ENCODE measurements around the gene KRTAP10-4.
"Not testable (repeated sequence)": the region's sequence is repeated elsewhere in the genome, so short reads cannot be mapped to it uniquely, and the experiment has no call there.

The KRTAP10-4 gene

DNA sequence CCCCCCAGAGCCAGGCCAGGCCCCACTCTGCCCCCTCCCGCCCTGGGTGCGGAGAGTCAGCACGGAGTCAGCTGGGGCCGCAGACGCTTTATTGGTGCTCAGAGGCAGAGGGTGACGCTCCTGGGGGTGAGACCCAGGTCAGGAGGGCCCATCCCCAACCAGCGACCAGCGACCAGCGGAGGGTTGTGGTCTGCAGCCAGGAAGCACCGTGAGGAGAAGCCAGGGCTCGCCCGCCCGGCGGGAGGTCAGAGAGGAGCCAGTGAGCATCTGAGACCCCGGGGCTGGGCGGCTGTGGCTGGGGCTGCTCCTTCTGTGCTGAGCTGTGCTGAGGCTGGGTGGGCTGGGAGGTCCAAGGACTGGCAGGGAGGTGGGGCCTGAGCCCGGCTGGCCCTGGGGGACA lies 23.2 kb upstream of the KRTAP10-4 start:
- H3K9me3 ChIP-seq (ENCODE audit: control insufficient read depth in 2 of 2, low read length in 2 of 2); H3K9ac ChIP-seq (ENCODE audit: low read length in 2 of 2); H3K27ac ChIP-seq (ENCODE audit: low read length); H3K4me3 ChIP-seq (ENCODE audit: low read length in 2 of 2); H3K36me3 ChIP-seq (ENCODE audit: control insufficient read depth in 2 of 2, insufficient read depth in 2 of 2, low read length in 2 of 2); H3K4me1 ChIP-seq (ENCODE audit: control insufficient read depth, insufficient read depth, low read length); H3K27me3 ChIP-seq (ENCODE audit: control insufficient read depth in 1 of 2, insufficient read depth in 2 of 2, low read length in 2 of 2): not testable (repeated sequence)

DNA sequence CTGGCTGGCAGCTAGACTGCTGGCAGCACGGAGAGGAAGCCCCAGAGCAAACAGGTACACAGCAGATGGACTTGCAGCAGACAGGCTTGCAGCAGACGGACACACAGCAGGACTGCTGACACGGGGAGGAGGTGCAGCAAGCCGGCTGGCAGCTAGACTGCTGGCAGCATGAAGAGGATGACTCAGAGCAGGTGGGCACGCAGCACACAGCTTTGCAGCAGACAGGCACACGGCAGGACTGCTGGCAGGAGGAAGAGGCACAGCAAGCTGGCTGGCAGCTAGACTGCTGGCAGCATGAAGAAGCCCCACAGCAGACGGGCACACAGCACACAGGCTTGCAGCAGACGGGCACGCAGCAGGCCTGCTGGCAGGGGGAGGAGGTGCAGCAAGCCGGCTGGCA lies 22.7 kb upstream of the KRTAP10-4 start:
- Histone ChIP-seq H3K27me3 (ENCODE audit: control insufficient read depth in 1 of 2, insufficient read depth in 2 of 2, low read length in 2 of 2) (no peaks in the 10 kb centered on the region), H3K4me3 (ENCODE audit: low read length in 2 of 2) (no peak overlapping the region), H3K36me3 (ENCODE audit: control insufficient read depth in 2 of 2, insufficient read depth in 2 of 2, low read length in 2 of 2) (no peaks in the 10 kb centered on the region), H3K9ac (ENCODE audit: low read length in 2 of 2) (no peak overlapping the region), H3K27ac (ENCODE audit: low read length) (no peak overlapping the region), H3K9me3 (ENCODE audit: control insufficient read depth in 2 of 2, low read length in 2 of 2) (peaks cover 6 to 8% of the 10 kb centered on the region in 2 donors), H3K4me1 (ENCODE audit: control insufficient read depth, insufficient read depth, low read length) (no peaks in the 10 kb centered on the region)

DNA sequence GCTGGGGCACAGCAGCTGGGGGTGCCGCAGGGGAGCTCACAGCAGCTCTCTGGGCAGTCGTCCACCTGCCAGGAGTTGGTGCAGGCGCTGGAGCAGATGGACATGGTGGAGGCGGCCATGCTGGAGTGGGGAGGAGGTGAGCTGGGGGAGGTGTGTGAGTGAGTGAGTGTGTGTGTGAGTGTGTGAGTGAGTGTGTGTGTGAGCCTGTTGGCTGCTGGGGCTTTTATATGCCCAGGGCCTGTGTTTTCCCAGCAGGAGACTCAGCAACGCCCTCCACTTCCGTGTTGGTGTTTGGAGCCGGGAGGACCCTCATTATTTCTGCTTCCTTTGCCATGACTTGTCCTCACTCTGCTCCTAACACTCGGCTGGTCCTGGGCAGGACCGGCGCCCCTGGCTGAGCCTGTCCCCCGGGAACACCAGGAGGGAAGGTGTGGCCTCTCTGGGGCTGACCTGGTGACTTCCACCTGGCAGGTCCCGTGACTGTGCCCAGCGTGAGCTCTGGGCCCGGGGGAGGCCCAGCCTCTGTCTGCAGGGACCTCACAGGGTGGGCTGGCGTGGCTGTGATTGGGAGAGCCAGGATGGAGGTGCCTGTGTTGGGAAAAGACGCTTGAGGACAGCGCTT lies 22.1 kb upstream of the KRTAP10-4 start, which contains the start of gene KRTAP10-2:
KRTAP10-2 (minus strand) TSS at position 166 of the 622 bp plus-strand sequence; CDS start at position 119, 47 bp downstream.
- Histone ChIP-seq H3K4me1 (ENCODE audit: control insufficient read depth, insufficient read depth, low read length) (no peaks in the 10 kb centered on the region), H3K9ac (ENCODE audit: low read length in 2 of 2) (no peak within 1 kb of the TSS), H3K9me3 (ENCODE audit: control insufficient read depth in 2 of 2, low read length in 2 of 2) (peaks cover 6 to 8% of the 10 kb centered on the region in 2 donors), H3K4me3 (ENCODE audit: low read length in 2 of 2) (no peak within 1 kb of the TSS), H3K36me3 (ENCODE audit: control insufficient read depth in 2 of 2, insufficient read depth in 2 of 2, low read length in 2 of 2) (no peaks in the 10 kb centered on the region), H3K27ac (ENCODE audit: low read length) (no peak within 1 kb of the TSS), H3K27me3 (ENCODE audit: control insufficient read depth in 1 of 2, insufficient read depth in 2 of 2, low read length in 2 of 2) (no peaks in the 10 kb centered on the region)

DNA sequence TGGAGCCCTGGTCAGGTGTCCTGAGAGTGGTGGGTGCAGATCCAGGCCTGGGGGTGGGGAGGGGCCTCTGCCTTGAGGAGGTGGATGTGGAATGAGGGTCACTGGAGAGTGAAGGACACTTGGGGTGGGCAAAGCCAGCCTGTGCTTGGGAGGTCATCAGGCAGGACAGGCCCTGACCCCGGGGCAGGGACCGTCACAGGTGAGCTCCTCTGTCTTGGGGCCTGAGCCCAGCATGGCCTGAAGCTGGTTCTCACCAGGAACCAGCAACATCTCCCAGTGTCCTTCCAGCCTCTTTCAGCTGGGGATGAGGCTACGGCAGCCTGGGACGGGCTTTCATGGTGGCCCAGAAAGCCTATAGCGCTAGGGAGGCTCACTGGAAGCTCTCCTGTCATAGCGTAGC lies 21.4 kb upstream of the KRTAP10-4 start:
- H3K27ac ChIP-seq (ENCODE audit: low read length), result no peak overlapping the region
- H3K4me3 ChIP-seq (ENCODE audit: low read length in 2 of 2), result no peak overlapping the region
- H3K9ac ChIP-seq (ENCODE audit: low read length in 2 of 2), result no peak overlapping the region
- H3K36me3 ChIP-seq (ENCODE audit: control insufficient read depth in 2 of 2, insufficient read depth in 2 of 2, low read length in 2 of 2), result no peaks in the 10 kb centered on the region
- H3K9me3 ChIP-seq (ENCODE audit: control insufficient read depth in 2 of 2, low read length in 2 of 2), result peaks cover 6 to 8% of the 10 kb centered on the region in 2 donors
- H3K27me3 ChIP-seq (ENCODE audit: control insufficient read depth in 1 of 2, insufficient read depth in 2 of 2, low read length in 2 of 2), result no peaks in the 10 kb centered on the region
- H3K4me1 ChIP-seq (ENCODE audit: control insufficient read depth, insufficient read depth, low read length), result no peaks in the 10 kb centered on the region

DNA sequence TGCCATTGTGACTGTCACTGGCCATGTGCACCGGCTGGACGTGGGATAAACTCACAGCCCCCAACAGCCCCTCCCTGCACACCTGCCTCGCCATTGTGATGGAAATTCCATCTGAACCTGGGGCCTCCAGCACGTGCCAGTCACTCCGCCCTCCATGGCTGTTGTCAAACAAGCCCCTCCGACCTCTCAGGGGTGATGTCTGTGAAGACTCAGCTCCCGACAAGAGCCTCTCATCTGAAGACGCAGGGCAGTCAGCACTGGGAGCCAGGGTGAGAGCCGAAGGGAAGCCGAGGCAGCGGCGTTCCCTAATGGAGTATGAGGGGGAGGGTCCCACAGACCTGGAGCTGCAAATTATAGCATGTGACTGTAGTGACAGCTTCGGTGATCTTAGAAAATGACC lies 20.8 kb upstream of the KRTAP10-4 start:
- no peak overlapping the region for H3K4me3 ChIP-seq (ENCODE audit: low read length in 2 of 2)
- H3K4me1 ChIP-seq (ENCODE audit: control insufficient read depth, insufficient read depth, low read length), result no peaks in the 10 kb centered on the region
- H3K9ac ChIP-seq (ENCODE audit: low read length in 2 of 2), result no peak overlapping the region
- no peak overlapping the region for H3K27ac ChIP-seq (ENCODE audit: low read length)
- no peaks in the 10 kb centered on the region for H3K36me3 ChIP-seq (ENCODE audit: control insufficient read depth in 2 of 2, insufficient read depth in 2 of 2, low read length in 2 of 2)
- peaks cover 0 to 2% of the 10 kb centered on the region in 2 donors for H3K27me3 ChIP-seq (ENCODE audit: control insufficient read depth in 1 of 2, insufficient read depth in 2 of 2, low read length in 2 of 2)
- peaks cover 6 to 8% of the 10 kb centered on the region in 2 donors for H3K9me3 ChIP-seq (ENCODE audit: control insufficient read depth in 2 of 2, low read length in 2 of 2)

DNA sequence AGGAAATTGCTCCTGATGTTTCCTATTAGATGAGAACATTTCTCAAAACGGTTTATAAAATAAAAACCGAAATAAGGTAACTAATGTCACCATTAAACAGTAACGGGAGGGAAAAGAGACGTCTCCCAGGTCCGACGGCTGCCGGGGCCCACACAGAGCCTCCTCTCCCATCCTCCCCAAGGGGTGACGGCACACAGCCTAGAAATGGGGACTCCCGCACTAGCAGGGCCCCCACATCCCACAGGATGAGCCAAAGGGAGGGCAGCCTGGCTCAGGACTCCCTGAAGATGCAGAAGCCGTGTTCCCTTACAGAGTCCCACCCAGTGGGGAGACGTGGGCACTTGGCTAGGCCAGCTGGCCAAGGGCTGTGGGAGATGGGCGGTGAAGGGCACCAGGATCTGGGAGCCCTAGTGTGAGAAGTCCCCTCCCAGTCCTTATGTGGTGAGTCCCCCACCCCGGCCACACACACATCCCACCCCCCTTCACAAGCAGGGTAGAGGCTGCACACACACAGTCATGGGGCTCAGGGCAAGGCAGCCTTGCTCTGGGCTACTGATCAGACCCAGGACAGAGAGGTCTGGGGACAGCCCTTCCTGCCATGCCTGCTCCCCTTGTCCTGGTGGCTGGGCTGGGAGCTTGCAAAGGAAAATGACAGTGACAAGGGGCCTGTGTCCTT lies 18.2 kb upstream of the KRTAP10-4 start:
- Histone ChIP-seq H3K36me3 (ENCODE audit: control insufficient read depth in 2 of 2, insufficient read depth in 2 of 2, low read length in 2 of 2) (no peaks in the 10 kb centered on the region), H3K9me3 (ENCODE audit: control insufficient read depth in 2 of 2, low read length in 2 of 2) (peaks cover 8% of the 10 kb centered on the region in 2 donors), H3K9ac (ENCODE audit: low read length in 2 of 2) (no peak overlapping the region), H3K4me3 (ENCODE audit: low read length in 2 of 2) (no peak overlapping the region), H3K4me1 (ENCODE audit: control insufficient read depth, insufficient read depth, low read length) (no peaks in the 10 kb centered on the region), H3K27me3 (ENCODE audit: control insufficient read depth in 1 of 2, insufficient read depth in 2 of 2, low read length in 2 of 2) (peaks cover 0 to 4% of the 10 kb centered on the region in 2 donors), H3K27ac (ENCODE audit: low read length) (no peak overlapping the region)

DNA sequence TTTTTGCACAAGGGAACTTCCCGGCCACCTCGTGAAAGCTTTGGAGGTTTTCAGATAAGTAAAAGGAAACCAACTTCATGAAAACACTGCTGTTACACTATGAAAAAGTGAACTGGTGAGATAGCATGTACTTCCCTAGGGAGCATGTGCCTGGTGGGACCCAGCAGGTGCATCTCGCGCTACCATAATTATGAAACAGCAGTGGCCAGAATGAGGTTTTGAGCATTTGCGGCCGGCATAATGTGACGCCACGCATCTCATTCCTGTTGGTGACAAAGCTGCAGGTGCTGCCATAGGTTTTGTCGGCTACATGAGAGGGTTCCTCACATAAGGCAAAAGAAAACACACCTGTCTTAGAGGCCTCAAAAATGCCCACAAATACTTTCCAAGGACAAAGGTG lies 16.6 kb upstream of the KRTAP10-4 start:
- H3K27me3 ChIP-seq (ENCODE audit: control insufficient read depth in 1 of 2, insufficient read depth in 2 of 2, low read length in 2 of 2), result peaks cover 0 to 4% of the 10 kb centered on the region in 2 donors

DNA sequence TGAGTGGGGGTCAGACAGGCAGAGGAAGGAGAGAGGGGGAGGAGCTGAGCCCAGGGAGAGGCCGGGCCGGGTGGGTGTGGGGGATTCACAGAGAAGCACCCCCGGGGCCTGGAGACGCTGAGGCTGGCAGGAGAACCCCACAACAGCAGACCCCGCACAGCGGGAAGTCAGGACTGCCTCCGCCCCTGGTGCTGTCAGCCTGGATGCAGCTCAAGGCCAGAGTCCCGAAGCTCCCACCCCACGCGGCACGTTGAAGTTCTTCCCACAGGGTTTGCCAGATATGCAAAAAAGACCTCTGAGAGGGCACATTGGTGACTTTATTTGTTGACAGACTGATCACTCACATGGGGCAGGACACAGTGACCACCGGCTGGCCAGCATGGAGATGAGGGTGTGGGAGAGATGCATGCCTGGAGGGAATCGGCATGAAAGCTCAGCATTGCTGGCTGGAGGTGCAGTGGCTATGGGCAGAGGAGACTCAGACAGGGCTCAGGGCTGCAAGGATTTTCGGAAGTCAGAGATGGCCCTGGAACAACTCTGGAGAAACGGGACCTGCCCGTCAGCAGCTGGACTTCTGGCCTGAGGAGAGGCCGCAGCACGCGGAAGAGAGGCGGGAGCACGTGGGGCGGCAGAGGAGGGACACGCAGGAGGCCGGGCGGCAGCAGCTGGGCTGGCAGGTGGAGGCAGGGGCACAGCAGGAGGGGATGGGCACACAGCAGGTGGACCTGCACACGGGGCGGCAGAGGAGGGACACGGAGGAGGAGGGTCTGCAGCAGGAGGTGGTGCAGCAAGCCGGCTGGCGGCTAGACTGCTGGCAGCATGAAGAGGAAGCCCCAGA lies 15.8 kb upstream of the KRTAP10-4 start:
- H3K27me3 ChIP-seq (ENCODE audit: control insufficient read depth in 1 of 2, insufficient read depth in 2 of 2, low read length in 2 of 2), result peaks cover 0 to 4% of the 10 kb centered on the region in 2 donors
- peaks cover 8% of the 10 kb centered on the region in 2 donors for H3K9me3 ChIP-seq (ENCODE audit: control insufficient read depth in 2 of 2, low read length in 2 of 2)
- H3K36me3 ChIP-seq (ENCODE audit: control insufficient read depth in 2 of 2, insufficient read depth in 2 of 2, low read length in 2 of 2), result no peaks in the 10 kb centered on the region
- no peaks in the 10 kb centered on the region for H3K4me1 ChIP-seq (ENCODE audit: control insufficient read depth, insufficient read depth, low read length)
- no peak overlapping the region for H3K4me3 ChIP-seq (ENCODE audit: low read length in 2 of 2)
- H3K9ac ChIP-seq (ENCODE audit: low read length in 2 of 2), result no peak overlapping the region
- H3K27ac ChIP-seq (ENCODE audit: low read length), result no peak overlapping the region

More for the DNA sequence above, 16.6 kb upstream of the KRTAP10-4 start:
- H3K27ac ChIP-seq (ENCODE audit: low read length), result no peak overlapping the region
- H3K4me3 ChIP-seq (ENCODE audit: low read length in 2 of 2), result no peak overlapping the region
- H3K4me1 ChIP-seq (ENCODE audit: control insufficient read depth, insufficient read depth, low read length), result no peaks in the 10 kb centered on the region
- peaks cover 8% of the 10 kb centered on the region in 2 donors for H3K9me3 ChIP-seq (ENCODE audit: control insufficient read depth in 2 of 2, low read length in 2 of 2)
- H3K36me3 ChIP-seq (ENCODE audit: control insufficient read depth in 2 of 2, insufficient read depth in 2 of 2, low read length in 2 of 2), result no peaks in the 10 kb centered on the region
- H3K9ac ChIP-seq (ENCODE audit: low read length in 2 of 2), result no peak overlapping the region

DNA sequence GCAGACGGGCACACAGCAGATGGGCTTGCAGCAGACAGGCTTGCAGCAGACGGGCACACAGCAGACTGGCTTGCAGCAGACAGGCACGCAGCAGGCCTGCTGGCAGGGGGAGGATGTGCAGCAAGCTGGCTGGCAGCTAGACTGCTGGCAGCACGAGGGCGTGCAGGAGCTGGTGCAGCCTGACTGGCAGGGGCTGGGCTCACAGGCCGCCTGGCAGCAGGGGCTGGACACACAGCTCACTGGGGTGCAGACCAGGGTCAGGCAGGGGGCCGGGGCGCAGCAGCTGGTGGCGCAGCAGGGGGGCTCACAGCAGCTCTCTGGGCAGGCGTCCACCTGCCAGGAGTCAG lies 15.2 kb upstream of the KRTAP10-4 start:
- not testable (repeated sequence) for H3K27ac ChIP-seq (ENCODE audit: low read length); H3K36me3 ChIP-seq (ENCODE audit: control insufficient read depth in 2 of 2, insufficient read depth in 2 of 2, low read length in 2 of 2); H3K9me3 ChIP-seq (ENCODE audit: control insufficient read depth in 2 of 2, low read length in 2 of 2); H3K4me1 ChIP-seq (ENCODE audit: control insufficient read depth, insufficient read depth, low read length); H3K4me3 ChIP-seq (ENCODE audit: low read length in 2 of 2); H3K27me3 ChIP-seq (ENCODE audit: control insufficient read depth in 1 of 2, insufficient read depth in 2 of 2, low read length in 2 of 2); H3K9ac ChIP-seq (ENCODE audit: low read length in 2 of 2)

DNA sequence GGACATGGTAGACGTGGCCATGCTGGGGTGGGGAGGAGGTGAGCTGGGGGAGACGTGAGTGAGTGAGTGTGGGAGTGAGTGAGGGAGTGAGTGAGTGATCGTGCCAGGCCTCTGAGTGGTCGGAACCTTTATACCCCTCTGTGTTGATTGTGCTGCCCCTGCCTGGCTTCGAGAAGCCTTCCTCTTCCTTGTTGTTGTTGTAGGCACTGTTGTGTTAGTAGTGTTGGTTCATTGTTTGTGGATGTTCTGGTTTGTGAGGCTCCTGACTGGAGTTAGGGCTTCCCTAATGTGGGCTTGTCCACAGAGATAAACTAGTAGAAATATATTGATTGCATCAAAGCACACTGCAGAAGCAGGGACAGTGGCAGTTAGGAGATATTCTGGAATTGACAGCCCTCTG lies 14.8 kb upstream of the KRTAP10-4 start, which contains the start of gene KRTAP10-3:
KRTAP10-3 (minus strand) TSS at position 101 of the 400 bp plus-strand sequence; CDS start at position 21, 80 bp downstream.
- peaks cover 8% of the 10 kb centered on the region in 2 donors for H3K9me3 ChIP-seq (ENCODE audit: control insufficient read depth in 2 of 2, low read length in 2 of 2)
- no peak within 1 kb of the TSS for H3K27ac ChIP-seq (ENCODE audit: low read length)
- H3K4me3 ChIP-seq (ENCODE audit: low read length in 2 of 2), result no peak within 1 kb of the TSS
- H3K36me3 ChIP-seq (ENCODE audit: control insufficient read depth in 2 of 2, insufficient read depth in 2 of 2, low read length in 2 of 2), result no peaks in the 10 kb centered on the region
- no peak within 1 kb of the TSS for H3K9ac ChIP-seq (ENCODE audit: low read length in 2 of 2)
- peaks cover 0 to 4% of the 10 kb centered on the region in 2 donors for H3K27me3 ChIP-seq (ENCODE audit: control insufficient read depth in 1 of 2, insufficient read depth in 2 of 2, low read length in 2 of 2)
- no peaks in the 10 kb centered on the region for H3K4me1 ChIP-seq (ENCODE audit: control insufficient read depth, insufficient read depth, low read length)
